ENCODE results near the gene SH3GLB1. TPM values are rescaled to one million over a fixed set of nuclear protein-coding genes. Genes with fewer than 3 reads are reported as not detected.

The SH3GLB1 gene
- total and polyA plus RNA-seq, 2 of the 4 experiments (the other 2 are of a cell fraction): 22.2 to 36.5 TPM

GRCh38 chr1:86733340-86733739 lies 29.0 kb downstream of the SH3GLB1 start:
- ChIA-PET CTCF (interaction anchor here (0.6 to 0.8 kb wide), 2 partner anchors 151 to 353 kb away, joined by 3 to 4 read pairs; no protein-coding TSS in a partner anchor), POLR2A (ENCODE audit: unreplicated experiment) (no interaction called here)
- Histone ChIP-seq H3K4me2 (ENCODE audit: low read depth, low read length) (no peak overlapping the region), H3K23ac (ENCODE audit: low read depth, low read length) (no peak overlapping the region), H3K27me3 (ENCODE audit: control insufficient read depth, insufficient read depth, low read length) (no peaks in the 10 kb centered on the region), H3K9ac (ENCODE audit: low read depth, low read length) (no peak overlapping the region), H4K5ac (ENCODE audit: low read depth, low read length) (no peak overlapping the region), H3K18ac (ENCODE audit: low read depth, low read length) (no peak overlapping the region), H3K4me1 (ENCODE audit: control insufficient read depth, insufficient read depth, low read length) (no peaks in the 10 kb centered on the region), H2AK5ac (ENCODE audit: low read depth, low read length) (no peak overlapping the region), H2AFZ (replicated peaks; ENCODE audit: low read length, poor library complexity) (no peak overlapping the region), H3K4ac (ENCODE audit: low read depth, low read length) (no peak overlapping the region), H2BK5ac (ENCODE audit: low read depth, low read length, poor library complexity, severe bottlenecking) (no peak overlapping the region), H3K4me3 (ENCODE audit: insufficient read depth, low read depth, low read length) (no peak overlapping the region), H2BK20ac (ENCODE audit: low read depth, low read length) (no peak overlapping the region), H3K79me1 (ENCODE audit: low read depth in 1 of 2, low read length in 2 of 2) (peaks cover 4 to 14% of the 10 kb centered on the region in 2 experiments), H2AK9ac (replicated peaks; ENCODE audit: low read depth, low read length, poor library complexity) (no peak overlapping the region), H3K36me3 (ENCODE audit: control insufficient read depth, insufficient read depth, low read length) (peaks cover 21% of the 10 kb centered on the region), H3K9me1 (ENCODE audit: insufficient read depth, low read length) (no peaks in the 10 kb centered on the region), H4K20me1 (ENCODE audit: insufficient read depth, low read length) (no peaks in the 10 kb centered on the region), H3K27ac (ENCODE audit: insufficient read depth, low read length) (no peak overlapping the region), H3K56ac (ENCODE audit: extremely low read depth, insufficient read depth, low read length) (no peak overlapping the region), H4K8ac (ENCODE audit: low read depth in 2 of 2, low read length in 2 of 2) (no peak overlapping the region), H2BK120ac (ENCODE audit: low read depth, low read length) (no peak overlapping the region), H3K14ac (replicated peaks; ENCODE audit: low read depth, low read length) (no peak overlapping the region), H2BK15ac (ENCODE audit: low read depth, low read length) (no peak overlapping the region), H4K91ac (ENCODE audit: insufficient read depth, low read depth, low read length) (no peak overlapping the region), H3K9me3 (ENCODE audit: control insufficient read depth, insufficient read depth, low read length) (no peaks in the 10 kb centered on the region)
- dilution Hi-C loops (cut with HindIII; ENCODE audit: low sequenced_read_pairs, unreplicated experiment): no loop called here
- BruUV-seq (replicated peaks): no TSS peak
- intact Hi-C loops (cut with micrococcal nuclease): no loop called here
- DNase-seq (no peak), ATAC-seq (ENCODE audit: low read depth) (no peak)
- WGBS, 2 experiments (ENCODE audit: extremely low coverage in 2 of 2, insufficient read length in 1 of 2): no CpG with 5 or more reads among the region's 2 CpGs
- in situ Hi-C loops (cut with MboI; ENCODE audit: low sequenced_read_pairs): no loop called here
- no peak for TF ChIP-seq RAD21 (IDR thresholded peaks at IDR 0.05; ENCODE audit: low read length)
- no peak for TF ChIP-seq CEBPB (IDR thresholded peaks at IDR 0.05; ENCODE audit: low read depth, low read length)
